Spinal cord (tissue), 10 donors: ENCODE data around the gene C7. TPM values are rescaled to one million over a fixed set of nuclear protein-coding genes. Genes with fewer than 3 reads are reported as not detected.
"Not testable (repeated sequence)": the region's sequence is repeated elsewhere in the genome, so short reads cannot be mapped to it uniquely, and the experiment has no call there.

ENCODE experiments used
- DNase-seq, 6 donors: peaks; one replicate each; pipeline versions ENCODE4 v3.0.0 to v3.0.0-alpha.2; 2013 to 2015; ENCODE audit warnings: low spot score in 6 of 6, low read depth in 4 of 6
- H3K27ac ChIP-seq: one replicate; pipeline ENCODE4 v1.5.1; 2013; ENCODE audit warnings: low read depth, low read length, control low read depth
- H3K27me3 ChIP-seq: one replicate; pipeline ENCODE4 v1.6.1; 2013; ENCODE audit warnings: low read length; ENCODE audit not compliant: control insufficient read depth, insufficient read depth
- H3K36me3 ChIP-seq: one replicate; pipeline ENCODE4 v1.6.1; 2013; ENCODE audit warnings: low read length; ENCODE audit not compliant: control insufficient read depth, insufficient read depth
- H3K4me1 ChIP-seq: one replicate; pipeline ENCODE4 v1.6.1; 2013; ENCODE audit warnings: low read length; ENCODE audit not compliant: control insufficient read depth, insufficient read depth
- H3K4me3 ChIP-seq: one replicate; pipeline ENCODE4 v1.5.1; 2013; ENCODE audit warnings: low read depth, low read length, control low read depth
- H3K9me3 ChIP-seq: one replicate; pipeline ENCODE4 v1.6.1; 2013; ENCODE audit warnings: low read length; ENCODE audit not compliant: control insufficient read depth, insufficient read depth
- WGBS: methylation state at CpG from one replicate; pipeline ENCODE4 v1.1.5; 2013; ENCODE audit warnings: missing lambda C conversion rate; ENCODE audit not compliant: insufficient coverage; 5-methylcytosine and 5-hydroxymethylcytosine counted together
- polyA plus RNA-seq, 2 donors: library from polyadenylated mRNA; unstranded; fragments of 120-200 nt; gene quantifications; one replicate each; pipeline ENCODE4 v1.2.1, GENCODE V29; 2013; ENCODE audit not compliant: insufficient read length in 2 of 2
- small RNA-seq: library from RNA; depleted of rRNA; stranded (forward); fragments of <200 nt; gene quantifications from one replicate; pipeline ENCODE3, GENCODE V24; 2014; ENCODE audit warnings: low replicate concordance
- total RNA-seq, 2 donors: library from RNA; depleted of rRNA in 1 of 2; stranded (reverse); fragments of 120-200 nt in 1 of 2; fragments of >200 nt in 1 of 2; gene quantifications; one replicate each; pipeline versions ENCODE4 v1.2.3 to v1.2.4, GENCODE V29; 2013 to 2014
- donor health status: healthy.

Gene C7
- total and polyA plus RNA-seq, 4 donors = 8.9 to 95.1 (median 41.7) TPM

DNA sequence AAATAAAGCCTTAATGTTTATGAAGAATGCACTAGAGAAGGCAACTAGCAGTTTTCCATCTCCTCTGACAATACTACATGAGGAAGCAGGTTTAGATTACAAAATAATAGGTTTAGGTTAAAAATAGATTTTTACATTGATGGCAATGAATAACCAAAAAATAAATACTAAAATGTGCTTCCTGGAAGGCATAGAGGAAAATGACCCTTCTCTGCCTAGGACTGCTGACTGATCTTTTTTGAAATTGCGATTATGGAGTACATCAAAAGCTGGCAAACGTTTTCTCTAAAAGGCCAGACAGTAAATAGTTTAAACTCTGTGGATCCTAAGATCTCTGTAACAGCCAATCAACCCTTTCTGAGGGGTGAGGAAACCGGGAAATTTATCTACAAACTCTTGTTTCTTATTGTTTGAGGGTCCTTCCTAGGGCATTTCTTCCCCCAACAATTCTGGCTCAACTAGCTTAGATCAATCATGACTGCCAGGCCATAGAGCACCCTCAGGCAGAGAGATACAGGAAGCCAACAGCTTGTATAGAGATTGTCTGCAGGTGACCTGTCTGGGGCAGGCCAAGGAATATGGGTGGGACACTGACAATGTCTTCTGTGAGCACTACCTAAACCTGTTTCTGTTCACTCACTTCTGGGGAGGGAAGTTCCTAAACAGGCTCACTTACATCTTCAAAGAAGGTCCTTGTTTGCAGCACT is 94.5 kb downstream of the C7 start:
- Histone ChIP-seq H3K4me1 (no peaks in the 10 kb centered on the region), H3K27ac (no peak overlapping the region), H3K27me3 (no peaks in the 10 kb centered on the region), H3K4me3 (no peak overlapping the region), H3K36me3 (no peaks in the 10 kb centered on the region), H3K9me3 (no peaks in the 10 kb centered on the region)
- 75% methylated on average over 3 of the region's 3 CpGs for WGBS
- DNase-seq = no peak

DNA sequence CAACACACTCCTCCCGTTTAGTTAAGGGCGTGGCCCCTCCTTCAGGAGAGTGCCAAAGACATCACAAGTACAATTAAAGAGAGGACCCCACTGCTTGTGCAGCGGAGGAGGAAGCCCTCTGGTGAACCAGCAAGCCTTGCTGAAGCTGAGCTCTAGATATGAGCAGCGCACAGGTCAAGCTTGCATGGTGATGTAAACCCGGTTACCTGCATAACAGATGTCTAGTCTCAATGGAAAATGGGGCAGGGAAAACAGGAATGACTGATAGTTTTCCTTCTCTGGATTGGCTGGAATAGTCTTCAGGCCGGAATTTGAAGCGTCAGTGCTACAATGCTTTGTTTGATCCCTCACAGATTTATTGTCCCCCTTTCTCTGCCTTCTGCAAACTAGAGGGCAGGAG is 95.6 kb downstream of the C7 start:
- Histone ChIP-seq H3K4me1 (no peaks in the 10 kb centered on the region), H3K27ac (no peak overlapping the region), H3K27me3 (no peaks in the 10 kb centered on the region), H3K9me3 (no peaks in the 10 kb centered on the region), H3K36me3 (no peaks in the 10 kb centered on the region), H3K4me3 (no peak overlapping the region)
- no peak for DNase-seq
- 86% methylated on average over 5 of the region's 7 CpGs for WGBS

DNA sequence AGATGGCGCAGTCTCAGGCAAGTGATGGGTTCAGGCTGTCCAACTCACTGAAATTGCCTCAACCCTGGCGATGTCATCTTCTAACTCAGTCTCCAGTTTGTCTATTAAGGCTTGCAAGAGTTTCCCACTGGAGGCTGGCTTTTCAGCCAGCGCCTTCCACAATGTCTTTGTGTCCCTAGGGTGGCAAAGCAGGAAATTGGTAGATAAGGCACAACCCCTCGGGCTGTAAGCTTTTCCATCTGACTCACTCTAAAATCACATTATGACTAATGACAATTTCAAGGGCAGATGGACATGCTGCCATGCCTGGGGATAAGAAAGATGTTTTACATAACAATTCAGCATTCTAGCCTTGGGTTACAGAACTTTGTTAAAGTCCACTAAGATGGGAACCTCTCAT is 99.9 kb downstream of the C7 start:
- no peak overlapping the region for H3K27ac ChIP-seq
- DNase-seq = no peak
- 100% methylated on average over 1 of the region's 4 CpGs for WGBS

DNA sequence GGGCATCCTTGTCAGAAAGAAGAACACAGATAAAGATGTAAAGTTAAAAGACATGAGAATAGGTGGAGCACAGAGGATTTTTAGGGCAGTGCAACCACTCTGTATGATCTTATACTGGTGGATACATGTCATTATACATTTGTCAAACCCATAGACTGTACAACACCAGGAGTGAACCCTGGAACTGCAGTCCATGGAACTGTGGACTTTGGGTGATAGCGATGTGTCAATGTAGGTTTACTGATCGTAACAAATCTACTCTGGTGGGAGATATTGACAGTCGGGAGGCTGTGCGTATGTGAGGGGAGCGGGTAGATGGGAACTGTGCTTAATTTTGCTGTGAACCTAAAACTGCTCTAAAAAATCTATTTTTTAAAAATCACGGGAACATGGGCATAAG is 101.3 kb downstream of the C7 start:
- WGBS = 100% methylated on average over 1 of the region's 6 CpGs
- Histone ChIP-seq H3K36me3 (no peaks in the 10 kb centered on the region), H3K4me1 (no peaks in the 10 kb centered on the region), H3K9me3 (no peaks in the 10 kb centered on the region), H3K27me3 (no peaks in the 10 kb centered on the region), H3K4me3 (no peak overlapping the region), H3K27ac (no peak overlapping the region)
- DNase-seq = no peak

More for the DNA sequence above, 99.9 kb downstream of the C7 start:
- no peaks in the 10 kb centered on the region for H3K27me3 ChIP-seq
- H3K4me1 ChIP-seq = no peaks in the 10 kb centered on the region
- H3K9me3 ChIP-seq = no peaks in the 10 kb centered on the region
- H3K36me3 ChIP-seq = no peaks in the 10 kb centered on the region
- no peak overlapping the region for H3K4me3 ChIP-seq

DNA sequence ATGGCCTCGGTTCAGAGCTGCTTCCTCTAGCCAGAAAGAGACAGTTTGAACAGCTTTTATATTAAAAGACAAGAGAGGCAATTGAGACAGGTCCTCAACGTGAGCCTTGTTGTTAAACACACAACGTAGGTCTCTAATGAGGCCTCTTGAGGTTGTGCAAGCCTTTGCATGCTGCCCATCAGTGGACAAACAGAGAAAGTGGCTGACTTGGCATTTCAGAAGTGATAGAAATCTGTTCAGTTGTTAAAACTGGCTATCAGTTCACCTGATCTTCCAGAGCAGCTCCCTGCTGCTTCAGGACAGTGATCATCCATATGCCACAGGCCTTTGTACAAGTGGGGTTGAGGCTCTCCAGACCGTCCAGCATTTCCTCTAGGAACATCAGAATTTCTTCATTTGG is 103.0 kb downstream of the C7 start:
- no peak for DNase-seq
- Histone ChIP-seq H3K9me3 (no peaks in the 10 kb centered on the region), H3K36me3 (no peaks in the 10 kb centered on the region), H3K4me1 (no peaks in the 10 kb centered on the region), H3K27me3 (no peaks in the 10 kb centered on the region), H3K27ac (no peak overlapping the region), H3K4me3 (no peak overlapping the region)
- 72% methylated on average over 2 of the region's 4 CpGs for WGBS

DNA sequence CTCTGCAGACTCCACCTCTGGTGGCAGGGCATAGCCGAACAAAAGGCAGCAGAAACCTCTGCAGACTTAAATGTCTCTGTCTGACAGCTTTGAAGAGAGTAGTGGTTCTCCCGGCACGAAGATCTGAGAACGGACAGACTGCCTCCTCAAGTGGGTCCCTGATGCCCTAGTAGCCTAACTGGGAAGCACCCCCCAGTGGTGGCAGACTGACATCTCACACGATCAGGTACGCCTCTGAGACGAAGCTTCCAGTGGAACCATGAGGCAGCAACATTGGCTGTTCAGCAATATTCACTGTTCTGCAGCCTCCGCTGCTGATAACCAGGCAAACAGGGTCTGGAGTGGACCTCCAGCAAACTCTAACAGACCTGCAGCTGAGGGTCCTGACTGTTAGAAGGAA is 113.3 kb downstream of the C7 start:
- H3K4me1 ChIP-seq, DNase-seq, H3K9me3 ChIP-seq, H3K4me3 ChIP-seq, H3K27ac ChIP-seq, H3K36me3 ChIP-seq, H3K27me3 ChIP-seq: not testable (repeated sequence)
- 97% methylated on average over 7 of the region's 8 CpGs for WGBS

Small RNAs within 50 kb of the gene (small RNA-seq; reads per million reads assigned to genes)
- gene AC114967.1 (not detected), gene RNU7-161P (not detected)

Other genes starting within 250 kb of the C7 start
- 10 to 100 TPM; 13.9 TPM for gene PTGER4, start 229.6 kb upstream of the C7 start, total RNA-seq
- gene PTGER4, start 229.6 kb upstream of the C7 start, polyA plus RNA-seq = 1 to 10 TPM; 4.3 to 5.4 TPM
- 10 to 100 TPM; 36.2 to 45.9 TPM for gene TTC33, start 153.5 kb upstream of the C7 start, total RNA-seq
- gene TTC33, start 153.5 kb upstream of the C7 start, polyA plus RNA-seq = 10 to 100 TPM; 22.4 to 25.3 TPM
- gene PRKAA1, start 111.1 kb upstream of the C7 start, total RNA-seq = 10 to 100 TPM; 83.4 to 89.4 TPM
- gene PRKAA1, start 111.1 kb upstream of the C7 start, polyA plus RNA-seq = 10 to 100 TPM; 36.1 to 40.1 TPM
- 1,000 to 10,000 TPM in 1 of 2 donors, 100 to 1,000 TPM in 1; 480 to 1,376 TPM for gene RPL37, start 74.3 kb upstream of the C7 start, total RNA-seq
- 1,000 to 10,000 TPM; 1,005 to 1,065 TPM for gene RPL37, start 74.3 kb upstream of the C7 start, polyA plus RNA-seq
- 1 to 10 TPM; 4.5 to 6.8 TPM for gene CARD6, start 68.1 kb upstream of the C7 start, total RNA-seq
- 1 to 10 TPM; 1.3 to 2.0 TPM for gene CARD6, start 68.1 kb upstream of the C7 start, polyA plus RNA-seq
- not detected for gene MROH2B, start 161.8 kb downstream of the C7 start, total RNA-seq
- gene MROH2B, start 161.8 kb downstream of the C7 start, polyA plus RNA-seq = not detected